IMR-90 (cell line): ENCODE measurements around the gene PLPPR3. TPM values are rescaled to one million over a fixed set of nuclear protein-coding genes. Genes with fewer than 3 reads are reported as not detected.
A peak's percentile ranks its signal among the peaks of the same experiment; 100 is the strongest.

Experiments
- ATAC-seq: fragments of 200-7000 bp; cut with Tn5 transposase; 2 replicates; pipeline ENCODE4 v1.9.1; 2020; ENCODE audit warnings: low read depth, mild to moderate bottlenecking, moderate library complexity
- BruUV-seq: library from RNA; stranded (reverse); fragments of 400-500 nt; replicated peaks from 2 replicates; lab custom pipeline; 2021; lab: Mats Ljungman, UMichigan
- CTCF ChIA-PET: fragments of 300-600 bp; formaldehyde crosslinking; extraction: SDS; loops from one replicate; lab custom pipeline; 2021; ENCODE audit warnings: antibody characterized with exemption; lab: Yijun Ruan, JAX
- POLR2A ChIA-PET: fragments of 300-600 bp; sonication (Branson Sonifier 250); formaldehyde crosslinking; loops from one replicate; lab custom pipeline; 2022; ENCODE audit warnings: antibody characterized with exemption; ENCODE audit not compliant: unreplicated experiment; lab: Charles Lee
- DNase-seq: peaks from one replicate; pipeline ENCODE4 v3.0.0; 2013
- H2AFZ ChIP-seq: replicated peaks from 2 replicates; pipeline ENCODE3; 2013; ENCODE audit warnings: low read length, mild to moderate bottlenecking; ENCODE audit not compliant: poor library complexity
- H2AK5ac ChIP-seq: 2 replicates; pipeline ENCODE4 v1.6.1; 2013; ENCODE audit warnings: low read depth, low read length, inconsistent platforms
- H2AK9ac ChIP-seq: replicated peaks from 2 replicates; pipeline ENCODE3; 2013; ENCODE audit warnings: mild to moderate bottlenecking, low read depth, low read length, moderate library complexity; ENCODE audit not compliant: poor library complexity
- H2BK120ac ChIP-seq: 2 replicates; pipeline ENCODE4 v1.6.1; 2013; ENCODE audit warnings: low read depth, low read length, inconsistent platforms
- H2BK15ac ChIP-seq: 3 replicates; pipeline ENCODE4 v1.6.1; 2013; ENCODE audit warnings: low read depth, low read length, inconsistent platforms
- H2BK20ac ChIP-seq: 2 replicates; pipeline ENCODE4 v1.6.1; 2013; ENCODE audit warnings: low read depth, mild to moderate bottlenecking, inconsistent platforms, low read length, moderate library complexity
- H2BK5ac ChIP-seq: 2 replicates; pipeline ENCODE4 v1.6.1; 2013; ENCODE audit warnings: mild to moderate bottlenecking, low read depth, low read length, inconsistent platforms; ENCODE audit not compliant: poor library complexity, severe bottlenecking
- H3K14ac ChIP-seq: replicated peaks from 2 replicates; pipeline ENCODE4 v1.6.1; 2013; ENCODE audit warnings: low read depth, low read length, inconsistent platforms
- H3K18ac ChIP-seq: 2 replicates; pipeline ENCODE4 v1.6.1; 2013; ENCODE audit warnings: low read depth, low read length, control low read depth
- H3K23ac ChIP-seq: 2 replicates; pipeline ENCODE4 v1.6.1; 2013; ENCODE audit warnings: low read depth, low read length, inconsistent platforms
- H3K27ac ChIP-seq: 2 replicates; pipeline ENCODE4 v1.5.1; 2013; ENCODE audit warnings: mild to moderate bottlenecking, control low read depth, low read length; ENCODE audit not compliant: insufficient read depth
- H3K27me3 ChIP-seq: 2 replicates; pipeline ENCODE4 v1.6.1; 2013; ENCODE audit warnings: low read length; ENCODE audit not compliant: control insufficient read depth, insufficient read depth
- H3K36me3 ChIP-seq: 2 replicates; pipeline ENCODE4 v1.6.1; 2013; ENCODE audit warnings: low read length, mixed read lengths; ENCODE audit not compliant: control insufficient read depth, insufficient read depth
- H3K4ac ChIP-seq: 2 replicates; pipeline ENCODE4 v1.6.1; 2013; ENCODE audit warnings: low read depth, low read length, inconsistent platforms
- H3K4me1 ChIP-seq: 2 replicates; pipeline ENCODE4 v1.6.1; 2013; ENCODE audit warnings: low read length, mixed read lengths; ENCODE audit not compliant: control insufficient read depth, insufficient read depth
- H3K4me2 ChIP-seq: 2 replicates; pipeline ENCODE4 v1.6.1; 2013; ENCODE audit warnings: low read depth, mild to moderate bottlenecking, control low read depth, low read length, moderate library complexity
- H3K4me3 ChIP-seq: 2 replicates; pipeline ENCODE4 v1.5.1; 2013; ENCODE audit warnings: low read depth, mild to moderate bottlenecking, control low read depth, low read length, moderate library complexity; ENCODE audit not compliant: insufficient read depth
- H3K56ac ChIP-seq: 2 replicates; pipeline ENCODE4 v1.6.1; 2013; ENCODE audit warnings: low read length, inconsistent platforms; ENCODE audit not compliant: insufficient read depth; ENCODE audit errors: extremely low read depth
- H3K79me1 ChIP-seq, 2 experiments: 2 replicates each; pipeline ENCODE4 v1.6.1; 2013; ENCODE audit warnings: low read length in 2 of 2, inconsistent platforms in 1 of 2, low read depth in 1 of 2
- H3K9ac ChIP-seq: 2 replicates; pipeline ENCODE4 v1.6.1; 2013; ENCODE audit warnings: low read depth, low read length, control low read depth
- H3K9me1 ChIP-seq: 2 replicates; pipeline ENCODE4 v1.6.1; 2013; ENCODE audit warnings: low read length, inconsistent platforms; ENCODE audit not compliant: insufficient read depth
- H3K9me3 ChIP-seq: 2 replicates; pipeline ENCODE4 v1.6.1; 2013; ENCODE audit warnings: low read length; ENCODE audit not compliant: control insufficient read depth, insufficient read depth
- H4K20me1 ChIP-seq: 2 replicates; pipeline ENCODE4 v1.6.1; 2013; ENCODE audit warnings: low read length, inconsistent platforms; ENCODE audit not compliant: insufficient read depth
- H4K5ac ChIP-seq: 2 replicates; pipeline ENCODE4 v1.6.1; 2013; ENCODE audit warnings: mild to moderate bottlenecking, low read depth, low read length, control low read depth
- H4K8ac ChIP-seq, 2 experiments: 2 replicates each; pipeline ENCODE4 v1.6.1; 2013; ENCODE audit warnings: low read depth in 2 of 2, low read length in 2 of 2, control low read depth in 1 of 2, inconsistent platforms in 1 of 2
- H4K91ac ChIP-seq: 2 replicates; pipeline ENCODE4 v1.6.1; 2013; ENCODE audit warnings: low read depth, low read length, inconsistent platforms; ENCODE audit not compliant: insufficient read depth
- POLR2A ChIP-seq: IDR thresholded peaks from 2 replicates; pipeline ENCODE4 v1.6.1; 2012; ENCODE audit warnings: mild to moderate bottlenecking, low read depth, low read length
- WGBS, 2 experiments: methylation state at CpG; one replicate each; pipeline versions ENCODE4 v1.1.5 to v1.1.7; 2013; ENCODE audit warnings: missing lambda C conversion rate in 2 of 2; ENCODE audit not compliant: insufficient read length in 1 of 2; ENCODE audit errors: extremely low coverage in 2 of 2; 5-methylcytosine and 5-hydroxymethylcytosine counted together
- dilution Hi-C: fragments of 300-500 bp; cut with HindIII; formaldehyde crosslinking; loops from one replicate; pipeline ENCODE4 v1.14.3; 2018; ENCODE audit warnings: low sequenced_read_pairs; ENCODE audit not compliant: unreplicated experiment
- in situ Hi-C: fragments of 300-500 bp; cut with MboI; formaldehyde crosslinking; loops from 3 replicates; pipeline ENCODE4 v1.14.3; 2019; ENCODE audit warnings: low sequenced_read_pairs, inconsistent platforms, mixed read lengths
- intact Hi-C: fragments of 100-400 bp; cut with micrococcal nuclease; formaldehyde crosslinking; loops from 2 replicates; pipeline ENCODE4 v1.10.0; 2022
- polyA plus RNA-seq, 3 experiments: library from polyadenylated mRNA; depleted of rRNA; stranded (reverse); fragments of >200 nt; gene quantifications; 2 replicates each; pipeline ENCODE4 v1.2.3, GENCODE V29; 2012; ENCODE audit warnings: low replicate concordance in 1 of 3
- total RNA-seq: library from RNA; depleted of rRNA; stranded (reverse); fragments of >200 nt; gene quantifications from 2 replicates; pipeline ENCODE4 v1.2.3, GENCODE V29; 2012

The PLPPR3 gene
- total and polyA plus RNA-seq, 2 of the 4 experiments (the other 2 are of a cell fraction) = 0.36 to 1.2 TPM

GRCh38 chr19:772730-773436 is 48.9 kb downstream of the PLPPR3 start:
- Histone ChIP-seq H3K18ac (no peak overlapping the region), H3K23ac (no peak overlapping the region), H3K14ac (no peak overlapping the region), H4K5ac (no peak overlapping the region), H2AK9ac (no peak overlapping the region), H2BK20ac (no peak overlapping the region), H3K56ac (no peak overlapping the region), H3K27me3 (no peaks in the 10 kb centered on the region), H2AFZ (no peak overlapping the region), H2BK120ac (no peak overlapping the region), H2BK5ac (no peak overlapping the region), H3K4ac (no peak overlapping the region), H3K4me2 (no peak overlapping the region), H3K9me1 (no peaks in the 10 kb centered on the region), H3K9ac (no peak overlapping the region), H3K79me1 (no peaks in the 10 kb centered on the region), H3K4me3 (no peak overlapping the region), H3K4me1 (no peaks in the 10 kb centered on the region; the same call in 1 of the 2 replicates), H4K8ac (no peak overlapping the region), H3K27ac (no peak overlapping the region), H2AK5ac (0 out of 2 replicates have a peak overlapping the region, but pooled peaks have one; percentile 59), H2BK15ac (no peak overlapping the region), H4K91ac (no peak overlapping the region), H3K36me3 (no peaks in the 10 kb centered on the region), H4K20me1 (no peaks in the 10 kb centered on the region), H3K9me3 (no peaks in the 10 kb centered on the region)
- intact Hi-C loops (loop anchor here (5.0 kb wide), 1 partner anchor 84 kb away; the partner anchor contains the start of gene CFD), in situ Hi-C loops (no loop called here), dilution Hi-C loops (no loop called here)
- 62% methylated on average over 5 of the region's 18 CpGs; no CpG with 5 or more reads in 1 of the 2 experiments for WGBS, 2 experiments
- ChIA-PET CTCF (interaction anchor here (0.6 kb wide), 1 partner anchor 163 kb away, joined by 3 read pairs; no protein-coding TSS in a partner anchor), POLR2A (no interaction called here)
- no peak for TF ChIP-seq POLR2A
- no peak for ATAC-seq
- no peak for DNase-seq
- BruUV-seq = no TSS peak
